HepG2 (cell line): ENCODE data around the gene CLEC16A. TPM values are rescaled to one million over a fixed set of nuclear protein-coding genes. Genes with fewer than 3 reads are reported as not detected.

ENCODE experiments used
- AHR ChIP-seq: IDR thresholded peaks from 2 replicates; pipeline ENCODE4 v1.6.1; 2018; ENCODE audit warnings: missing genetic modification reagents, missing compliant biosample characterization
- ATF7 ChIP-seq, 2 experiments: fragments of 450-650 bp in 1 of 2; sonication (generic) in 1 of 2; formaldehyde crosslinking in 1 of 2; IDR thresholded peaks; 2 replicates each; pipeline versions ENCODE4 v1.4.0 to v1.6.1; 2016 to 2020; ENCODE audit warnings: antibody characterized with exemption in 1 of 2, mild to moderate bottlenecking in 1 of 2, missing genetic modification reagents in 1 of 2
- BRD4 ChIP-seq: sonication (generic); formaldehyde crosslinking; IDR thresholded peaks from 2 replicates; pipeline ENCODE4 v1.4.0; 2020; ENCODE audit warnings: missing genetic modification reagents
- ELF3 ChIP-seq: IDR thresholded peaks from 2 replicates; pipeline ENCODE4 v1.6.1; 2016; ENCODE audit warnings: missing genetic modification reagents, missing compliant biosample characterization
- FOSL1 ChIP-seq: sonication (generic); formaldehyde crosslinking; IDR thresholded peaks from 2 replicates; pipeline ENCODE4 v1.9.0; 2021; ENCODE audit warnings: missing genetic modification reagents, borderline replicate concordance
- HNF4A ChIP-seq: sonication (generic); formaldehyde crosslinking; IDR thresholded peaks from 2 replicates; pipeline ENCODE4 v1.4.0; 2020; ENCODE audit warnings: missing genetic modification reagents
- HNRNPLL ChIP-seq: fragments of 200-400 bp; formaldehyde crosslinking; IDR thresholded peaks from 2 replicates; pipeline ENCODE4 v1.6.1; 2017; ENCODE audit warnings: mild to moderate bottlenecking, low read depth, low read length; ENCODE audit not compliant: poor library complexity, severe bottlenecking
- KLF16 ChIP-seq, 2 experiments: sonication (generic) in 1 of 2; formaldehyde crosslinking in 1 of 2; IDR thresholded peaks; 2 replicates each; pipeline versions ENCODE4 v1.6.1 to v1.8.0; 2016 to 2023; ENCODE audit warnings: missing genetic modification reagents in 2 of 2, missing compliant biosample characterization in 1 of 2
- RBM39 ChIP-seq: fragments of 200-400 bp; formaldehyde crosslinking; IDR thresholded peaks from one replicate; pipeline ENCODE4 v1.6.1; 2018; ENCODE audit warnings: antibody characterized with exemption, mild to moderate bottlenecking, low read depth, low read length; ENCODE audit not compliant: poor library complexity, severe bottlenecking
- TCF12 ChIP-seq, 2 experiments: fragments of 450-650 bp in 1 of 2; sonication (generic) in 1 of 2; formaldehyde crosslinking in 1 of 2; IDR thresholded peaks; 2 replicates each; pipeline versions ENCODE4 v1.6.1 to v1.8.0; 2017 to 2022; ENCODE audit warnings: antibody characterized with exemption in 1 of 2, mild to moderate bottlenecking in 1 of 2, missing genetic modification reagents in 1 of 2, moderate library complexity in 1 of 2
- ZNF331 ChIP-seq: sonication (generic); formaldehyde crosslinking; IDR thresholded peaks from 2 replicates; pipeline ENCODE4 v1.4.0; 2020; ENCODE audit warnings: missing genetic modification reagents
- ZNF501 ChIP-seq: sonication (generic); formaldehyde crosslinking; IDR thresholded peaks from 2 replicates; pipeline ENCODE4 v1.5.1; 2020; ENCODE audit warnings: mild to moderate bottlenecking, moderate library complexity, missing genetic modification reagents
- ZNF737 ChIP-seq: sonication (generic); formaldehyde crosslinking; IDR thresholded peaks from 2 replicates; pipeline ENCODE4 v1.5.0; 2020; ENCODE audit warnings: missing genetic modification reagents, mild to moderate bottlenecking, borderline replicate concordance
- polyA plus RNA-seq, 8 experiments: library from polyadenylated mRNA; depleted of rRNA in 3 of 8; stranded (reverse) in 7 of 8; unstranded in 1 of 8; fragments of >200 nt; fragmentation: Illumina TruSeq in 4 of 8; extraction: Trizol in 4 of 8; gene quantifications; 2 replicates each; pipeline versions ENCODE4 v1.2.1 to v1.2.3, GENCODE V29; 2011 to 2016; ENCODE audit warnings: low read depth in 4 of 8, missing spikeins in 1 of 8, mixed read lengths in 1 of 8; ENCODE audit not compliant: insufficient read depth in 1 of 8
- total RNA-seq, 5 experiments: library from RNA; depleted of rRNA; stranded (reverse); fragments of >200 nt; fragmentation: Illumina TruSeq; extraction: Trizol; gene quantifications; 2 replicates each; pipeline ENCODE4 v1.2.3, GENCODE V29; 2016; ENCODE audit warnings: low read depth in 1 of 5
- TF ChIP-seq, protein P1 (sequence below): sonication (generic); formaldehyde crosslinking; IDR thresholded peaks from 2 replicates; pipeline ENCODE4 v1.4.0; 2020; ENCODE audit warnings: low read depth, missing genetic modification reagents
- TF ChIP-seq, protein P2 (sequence below): fragments of 450-650 bp; IDR thresholded peaks from 2 replicates; pipeline ENCODE4 v1.6.1; 2017; ENCODE audit warnings: mild to moderate bottlenecking
- TF ChIP-seq, protein P3 (sequence below): sonication (generic); formaldehyde crosslinking; conservative IDR thresholded peaks from 2 replicates; pipeline ENCODE4 v1.4.0; 2020; ENCODE audit warnings: missing genetic modification reagents
- TF ChIP-seq, protein P4 (sequence below): sonication (generic); formaldehyde crosslinking; IDR thresholded peaks from 2 replicates; pipeline ENCODE4 v1.9.0; 2021; ENCODE audit warnings: missing genetic modification reagents, borderline replicate concordance

The CLEC16A gene
- total and polyA plus RNA-seq, 2 of the 13 experiments (the other 11 are each of a cell fraction or from before 2014, with no cell fraction given): 8.5 to 10.3 TPM

DNA sequence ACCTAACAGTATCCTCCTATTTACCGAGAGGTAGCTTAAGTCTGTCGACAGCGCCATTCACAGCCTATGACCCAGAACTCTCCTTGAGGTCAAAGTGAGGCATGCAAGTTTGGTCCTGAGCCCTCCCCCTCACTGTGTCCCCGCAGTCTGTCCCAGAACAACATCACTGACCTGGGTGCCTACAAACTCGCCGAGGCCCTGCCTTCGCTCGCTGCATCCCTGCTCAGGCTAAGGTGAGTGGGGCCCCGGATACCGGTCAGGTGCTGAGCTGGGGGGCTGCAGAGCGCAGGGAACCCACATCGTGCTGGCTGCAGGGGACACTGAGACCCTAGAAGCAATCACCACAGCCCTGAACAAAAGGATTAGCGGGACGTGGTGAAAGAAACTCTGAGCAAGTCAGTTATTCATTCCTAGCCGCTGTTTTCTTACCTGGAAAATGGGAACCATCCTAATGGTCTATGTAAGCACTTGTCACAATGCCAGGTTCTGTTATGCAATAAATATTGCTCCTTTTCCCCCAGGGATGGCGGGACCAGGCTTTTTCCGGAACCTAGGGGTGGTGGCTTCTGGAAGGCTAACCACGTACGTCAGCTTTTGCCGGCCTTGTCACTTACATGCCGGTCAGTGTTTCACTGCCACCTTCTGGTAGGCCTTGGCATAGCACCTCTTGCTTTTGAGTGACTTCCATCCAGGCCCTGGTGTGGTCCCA, 25.9 kb upstream of the CLEC16A start (continued):
- TF ChIP-seq, protein P1, sequence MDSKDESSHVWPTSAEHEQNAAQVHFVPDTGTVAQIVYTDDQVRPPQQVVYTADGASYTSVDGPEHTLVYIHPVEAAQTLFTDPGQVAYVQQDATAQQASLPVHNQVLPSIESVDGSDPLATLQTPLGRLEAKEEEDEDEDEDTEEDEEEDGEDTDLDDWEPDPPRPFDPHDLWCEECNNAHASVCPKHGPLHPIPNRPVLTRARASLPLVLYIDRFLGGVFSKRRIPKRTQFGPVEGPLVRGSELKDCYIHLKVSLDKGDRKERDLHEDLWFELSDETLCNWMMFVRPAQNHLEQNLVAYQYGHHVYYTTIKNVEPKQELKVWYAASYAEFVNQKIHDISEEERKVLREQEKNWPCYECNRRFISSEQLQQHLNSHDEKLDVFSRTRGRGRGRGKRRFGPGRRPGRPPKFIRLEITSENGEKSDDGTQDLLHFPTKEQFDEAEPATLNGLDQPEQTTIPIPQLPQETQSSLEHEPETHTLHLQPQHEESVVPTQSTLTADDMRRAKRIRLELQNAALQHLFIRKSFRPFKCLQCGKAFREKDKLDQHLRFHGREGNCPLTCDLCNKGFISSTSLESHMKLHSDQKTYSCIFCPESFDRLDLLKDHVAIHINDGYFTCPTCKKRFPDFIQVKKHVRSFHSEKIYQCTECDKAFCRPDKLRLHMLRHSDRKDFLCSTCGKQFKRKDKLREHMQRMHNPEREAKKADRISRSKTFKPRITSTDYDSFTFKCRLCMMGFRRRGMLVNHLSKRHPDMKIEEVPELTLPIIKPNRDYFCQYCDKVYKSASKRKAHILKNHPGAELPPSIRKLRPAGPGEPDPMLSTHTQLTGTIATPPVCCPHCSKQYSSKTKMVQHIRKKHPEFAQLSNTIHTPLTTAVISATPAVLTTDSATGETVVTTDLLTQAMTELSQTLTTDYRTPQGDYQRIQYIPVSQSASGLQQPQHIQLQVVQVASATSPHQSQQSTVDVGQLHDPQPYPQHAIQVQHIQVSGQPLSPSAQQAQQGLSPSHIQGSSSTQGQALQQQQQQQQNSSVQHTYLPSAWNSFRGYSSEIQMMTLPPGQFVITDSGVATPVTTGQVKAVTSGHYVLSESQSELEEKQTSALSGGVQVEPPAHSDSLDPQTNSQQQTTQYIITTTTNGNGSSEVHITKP (CRISPR knock-in tag): 0 out of 2 replicates have a peak, but pooled peaks have one; percentile 33
- TF ChIP-seq HNRNPLL (peak; percentile 36), ELF3 (peak; percentile 72), HNF4A (peak; percentile 11; the same call in 1 of the 2 replicates), TCF12 (IDR thresholded peaks at IDR 0.05) (no peak), TCF12 (CRISPR knock-in tag; IDR thresholded peaks at IDR 0.05) (no peak), BRD4 (CRISPR knock-in tag) (peak; percentile 47; the same call in 1 of the 2 replicates), ZNF501 (peak; percentile 48; the same call in 1 of the 2 replicates), ZNF331 (CRISPR knock-in tag) (peak; percentile 74), ZNF737 (no peak), ATF7 (IDR thresholded peaks at IDR 0.05) (no peak), ATF7 (CRISPR knock-in tag; IDR thresholded peaks at IDR 0.05) (no peak), KLF16 (CRISPR knock-in tag; IDR thresholded peaks at IDR 0.05) (0 out of 4 replicates have a peak, but pooled peaks of 1 of the 2 experiments have one; percentile 65), AHR (CRISPR knock-in tag) (no peak), RBM39 (no peak), FOSL1 (CRISPR knock-in tag) (no peak)
- TF ChIP-seq, protein P2, sequence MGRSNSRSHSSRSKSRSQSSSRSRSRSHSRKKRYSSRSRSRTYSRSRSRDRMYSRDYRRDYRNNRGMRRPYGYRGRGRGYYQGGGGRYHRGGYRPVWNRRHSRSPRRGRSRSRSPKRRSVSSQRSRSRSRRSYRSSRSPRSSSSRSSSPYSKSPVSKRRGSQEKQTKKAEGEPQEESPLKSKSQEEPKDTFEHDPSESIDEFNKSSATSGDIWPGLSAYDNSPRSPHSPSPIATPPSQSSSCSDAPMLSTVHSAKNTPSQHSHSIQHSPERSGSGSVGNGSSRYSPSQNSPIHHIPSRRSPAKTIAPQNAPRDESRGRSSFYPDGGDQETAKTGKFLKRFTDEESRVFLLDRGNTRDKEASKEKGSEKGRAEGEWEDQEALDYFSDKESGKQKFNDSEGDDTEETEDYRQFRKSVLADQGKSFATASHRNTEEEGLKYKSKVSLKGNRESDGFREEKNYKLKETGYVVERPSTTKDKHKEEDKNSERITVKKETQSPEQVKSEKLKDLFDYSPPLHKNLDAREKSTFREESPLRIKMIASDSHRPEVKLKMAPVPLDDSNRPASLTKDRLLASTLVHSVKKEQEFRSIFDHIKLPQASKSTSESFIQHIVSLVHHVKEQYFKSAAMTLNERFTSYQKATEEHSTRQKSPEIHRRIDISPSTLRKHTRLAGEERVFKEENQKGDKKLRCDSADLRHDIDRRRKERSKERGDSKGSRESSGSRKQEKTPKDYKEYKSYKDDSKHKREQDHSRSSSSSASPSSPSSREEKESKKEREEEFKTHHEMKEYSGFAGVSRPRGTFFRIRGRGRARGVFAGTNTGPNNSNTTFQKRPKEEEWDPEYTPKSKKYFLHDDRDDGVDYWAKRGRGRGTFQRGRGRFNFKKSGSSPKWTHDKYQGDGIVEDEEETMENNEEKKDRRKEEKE: no peak
- TF ChIP-seq, protein P3, sequence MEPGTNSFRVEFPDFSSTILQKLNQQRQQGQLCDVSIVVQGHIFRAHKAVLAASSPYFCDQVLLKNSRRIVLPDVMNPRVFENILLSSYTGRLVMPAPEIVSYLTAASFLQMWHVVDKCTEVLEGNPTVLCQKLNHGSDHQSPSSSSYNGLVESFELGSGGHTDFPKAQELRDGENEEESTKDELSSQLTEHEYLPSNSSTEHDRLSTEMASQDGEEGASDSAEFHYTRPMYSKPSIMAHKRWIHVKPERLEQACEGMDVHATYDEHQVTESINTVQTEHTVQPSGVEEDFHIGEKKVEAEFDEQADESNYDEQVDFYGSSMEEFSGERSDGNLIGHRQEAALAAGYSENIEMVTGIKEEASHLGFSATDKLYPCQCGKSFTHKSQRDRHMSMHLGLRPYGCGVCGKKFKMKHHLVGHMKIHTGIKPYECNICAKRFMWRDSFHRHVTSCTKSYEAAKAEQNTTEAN (CRISPR knock-in tag): no peak; the same call in 1 of the 2 replicates
- TF ChIP-seq, protein P4, sequence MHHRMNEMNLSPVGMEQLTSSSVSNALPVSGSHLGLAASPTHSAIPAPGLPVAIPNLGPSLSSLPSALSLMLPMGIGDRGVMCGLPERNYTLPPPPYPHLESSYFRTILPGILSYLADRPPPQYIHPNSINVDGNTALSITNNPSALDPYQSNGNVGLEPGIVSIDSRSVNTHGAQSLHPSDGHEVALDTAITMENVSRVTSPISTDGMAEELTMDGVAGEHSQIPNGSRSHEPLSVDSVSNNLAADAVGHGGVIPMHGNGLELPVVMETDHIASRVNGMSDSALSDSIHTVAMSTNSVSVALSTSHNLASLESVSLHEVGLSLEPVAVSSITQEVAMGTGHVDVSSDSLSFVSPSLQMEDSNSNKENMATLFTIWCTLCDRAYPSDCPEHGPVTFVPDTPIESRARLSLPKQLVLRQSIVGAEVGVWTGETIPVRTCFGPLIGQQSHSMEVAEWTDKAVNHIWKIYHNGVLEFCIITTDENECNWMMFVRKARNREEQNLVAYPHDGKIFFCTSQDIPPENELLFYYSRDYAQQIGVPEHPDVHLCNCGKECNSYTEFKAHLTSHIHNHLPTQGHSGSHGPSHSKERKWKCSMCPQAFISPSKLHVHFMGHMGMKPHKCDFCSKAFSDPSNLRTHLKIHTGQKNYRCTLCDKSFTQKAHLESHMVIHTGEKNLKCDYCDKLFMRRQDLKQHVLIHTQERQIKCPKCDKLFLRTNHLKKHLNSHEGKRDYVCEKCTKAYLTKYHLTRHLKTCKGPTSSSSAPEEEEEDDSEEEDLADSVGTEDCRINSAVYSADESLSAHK (CRISPR knock-in tag): no peak
